ENCODE data around the gene EMC9. TPM values are rescaled to one million over a fixed set of nuclear protein-coding genes. Genes with fewer than 3 reads are reported as not detected.

EMC9 gene
- total RNA-seq, 4 donors from 2014 or later = 6.3 to 15.3 (median 10.0) TPM

DNA sequence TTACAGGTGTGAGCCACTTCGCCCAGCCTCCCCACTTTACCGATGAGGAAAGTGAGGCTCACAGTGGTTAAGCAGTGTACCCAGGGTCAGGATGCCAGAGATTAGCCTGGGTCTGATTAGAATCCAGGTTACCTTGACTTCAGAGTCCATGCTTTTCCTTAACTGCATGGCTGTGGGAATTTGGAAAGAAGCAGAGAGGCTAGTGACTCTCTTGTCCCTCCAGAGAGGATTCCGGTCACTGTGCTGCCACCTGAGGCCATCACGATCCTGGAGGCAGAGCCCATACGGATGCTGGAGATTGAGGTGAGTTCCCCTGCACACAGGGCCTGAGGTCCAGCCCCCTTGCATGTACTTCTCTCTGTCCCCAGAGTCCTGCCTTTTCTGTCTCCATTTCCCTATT is 35.2 kb upstream of the EMC9 start:
- TF ChIP-seq, protein P1, sequence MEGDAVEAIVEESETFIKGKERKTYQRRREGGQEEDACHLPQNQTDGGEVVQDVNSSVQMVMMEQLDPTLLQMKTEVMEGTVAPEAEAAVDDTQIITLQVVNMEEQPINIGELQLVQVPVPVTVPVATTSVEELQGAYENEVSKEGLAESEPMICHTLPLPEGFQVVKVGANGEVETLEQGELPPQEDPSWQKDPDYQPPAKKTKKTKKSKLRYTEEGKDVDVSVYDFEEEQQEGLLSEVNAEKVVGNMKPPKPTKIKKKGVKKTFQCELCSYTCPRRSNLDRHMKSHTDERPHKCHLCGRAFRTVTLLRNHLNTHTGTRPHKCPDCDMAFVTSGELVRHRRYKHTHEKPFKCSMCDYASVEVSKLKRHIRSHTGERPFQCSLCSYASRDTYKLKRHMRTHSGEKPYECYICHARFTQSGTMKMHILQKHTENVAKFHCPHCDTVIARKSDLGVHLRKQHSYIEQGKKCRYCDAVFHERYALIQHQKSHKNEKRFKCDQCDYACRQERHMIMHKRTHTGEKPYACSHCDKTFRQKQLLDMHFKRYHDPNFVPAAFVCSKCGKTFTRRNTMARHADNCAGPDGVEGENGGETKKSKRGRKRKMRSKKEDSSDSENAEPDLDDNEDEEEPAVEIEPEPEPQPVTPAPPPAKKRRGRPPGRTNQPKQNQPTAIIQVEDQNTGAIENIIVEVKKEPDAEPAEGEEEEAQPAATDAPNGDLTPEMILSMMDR (IDR thresholded peaks at IDR 0.05) = no peak
- no peak for DNase-seq (ENCODE audit: low spot score)
- ATAC-seq (ENCODE audit: low FRiP score) = no peak

DNA sequence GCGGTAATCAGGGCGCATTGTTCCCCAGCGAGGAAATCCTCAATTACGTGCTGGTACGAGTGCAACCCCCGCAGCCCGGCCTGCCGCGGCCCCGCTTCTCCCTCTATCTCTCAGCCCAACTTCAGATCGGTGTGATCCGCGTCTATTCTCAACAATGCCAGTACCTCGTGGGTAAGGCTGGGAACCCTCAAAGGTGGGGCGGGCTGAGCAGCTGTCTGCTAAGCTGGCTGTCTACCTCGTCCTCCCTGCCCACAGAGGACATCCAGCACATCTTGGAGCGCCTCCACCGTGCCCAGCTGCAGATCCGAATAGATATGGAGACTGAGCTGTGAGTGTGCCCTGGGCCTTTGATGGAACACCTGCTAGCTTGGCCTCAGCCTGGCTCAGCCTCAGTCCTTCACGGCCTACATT is 31.5 kb upstream of the EMC9 start:
- DNase-seq (ENCODE audit: low spot score) (no peak), ATAC-seq (ENCODE audit: low FRiP score) (no peak)
- TF ChIP-seq, protein P1 (IDR thresholded peaks at IDR 0.05) = no peak

DNA sequence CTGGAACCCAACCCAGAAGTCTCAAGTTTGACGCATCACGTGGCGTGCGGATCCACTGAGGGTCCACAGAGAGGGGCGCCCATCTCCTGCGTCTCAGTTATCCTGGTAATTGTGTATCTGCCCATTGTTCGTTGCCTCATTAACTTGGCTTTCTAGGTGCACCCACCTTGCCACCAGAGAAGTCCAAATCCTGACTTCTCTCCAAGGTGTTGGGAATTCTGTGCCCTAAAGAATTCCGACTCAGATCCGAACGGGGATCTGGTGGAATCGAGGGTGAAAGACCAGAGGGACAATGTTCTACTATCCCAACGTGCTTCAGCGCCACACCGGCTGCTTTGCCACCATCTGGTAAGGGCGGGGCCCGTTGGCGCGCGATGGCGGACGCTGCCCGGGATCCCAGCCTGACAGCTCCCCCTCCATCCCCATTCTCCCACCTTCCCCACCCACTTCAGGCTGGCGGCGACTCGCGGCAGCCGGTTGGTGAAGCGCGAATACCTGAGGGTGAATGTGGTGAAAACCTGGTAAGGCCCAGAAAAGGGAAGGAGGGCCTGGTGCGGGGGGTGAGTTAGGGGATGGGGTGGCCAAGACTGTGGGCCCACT is 31.0 kb upstream of the EMC9 start:
- DNase-seq (ENCODE audit: low spot score) (no peak), ATAC-seq (ENCODE audit: low FRiP score) (peak; percentile 2)
- TF ChIP-seq, protein P1 (IDR thresholded peaks at IDR 0.05) = no peak

DNA sequence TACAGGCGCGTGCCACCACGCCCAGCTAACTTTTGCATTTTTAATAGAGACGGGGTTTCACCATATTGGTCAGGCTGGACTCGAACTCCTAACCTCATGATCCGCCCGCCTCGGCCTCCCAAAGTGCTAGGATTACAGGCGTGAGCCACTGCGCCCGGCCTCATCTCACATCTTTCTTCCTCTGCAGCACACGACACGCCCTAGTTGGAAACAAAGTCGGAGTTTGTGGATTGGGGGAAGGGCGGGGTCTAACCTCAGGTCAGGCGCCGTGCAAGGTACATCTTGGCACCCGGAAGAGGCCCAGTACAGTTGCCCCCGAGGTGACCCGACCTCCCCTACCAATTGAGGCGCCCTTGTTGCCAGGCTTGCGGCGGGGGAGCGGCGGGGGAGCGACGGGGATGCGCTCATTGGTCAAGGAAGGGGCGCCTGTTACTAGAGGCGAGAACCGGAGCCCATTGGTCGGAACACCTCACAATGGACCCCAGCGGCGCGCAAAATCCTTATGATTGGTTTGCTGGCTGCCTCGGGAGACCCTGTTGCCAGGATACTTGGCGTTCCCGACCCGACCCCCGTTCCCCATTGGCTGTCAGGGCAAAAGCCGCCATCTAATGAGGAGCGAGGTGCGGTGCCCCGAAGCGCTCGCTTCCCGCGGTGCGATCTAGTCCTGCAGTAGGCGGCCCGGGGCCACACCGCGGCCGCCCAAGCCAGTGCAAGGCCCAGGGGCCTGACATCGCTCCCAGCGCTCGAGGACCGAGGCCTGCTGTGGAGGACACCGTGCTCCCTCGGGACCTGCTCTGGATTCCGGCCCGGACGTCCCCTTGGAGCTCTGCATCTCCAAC is 30.2 kb upstream of the EMC9 start, which contains the start of gene REC8:
Gene REC8 (plus strand): TSS at position 659 of the 839 bp plus-strand sequence. CDS start 473 bp downstream, outside the sequence.
- DNase-seq (ENCODE audit: low spot score) (peak; percentile 46), ATAC-seq (ENCODE audit: low FRiP score) (peak; percentile 92)
- TF ChIP-seq, protein P1 (IDR thresholded peaks at IDR 0.05) = no peak

DNA sequence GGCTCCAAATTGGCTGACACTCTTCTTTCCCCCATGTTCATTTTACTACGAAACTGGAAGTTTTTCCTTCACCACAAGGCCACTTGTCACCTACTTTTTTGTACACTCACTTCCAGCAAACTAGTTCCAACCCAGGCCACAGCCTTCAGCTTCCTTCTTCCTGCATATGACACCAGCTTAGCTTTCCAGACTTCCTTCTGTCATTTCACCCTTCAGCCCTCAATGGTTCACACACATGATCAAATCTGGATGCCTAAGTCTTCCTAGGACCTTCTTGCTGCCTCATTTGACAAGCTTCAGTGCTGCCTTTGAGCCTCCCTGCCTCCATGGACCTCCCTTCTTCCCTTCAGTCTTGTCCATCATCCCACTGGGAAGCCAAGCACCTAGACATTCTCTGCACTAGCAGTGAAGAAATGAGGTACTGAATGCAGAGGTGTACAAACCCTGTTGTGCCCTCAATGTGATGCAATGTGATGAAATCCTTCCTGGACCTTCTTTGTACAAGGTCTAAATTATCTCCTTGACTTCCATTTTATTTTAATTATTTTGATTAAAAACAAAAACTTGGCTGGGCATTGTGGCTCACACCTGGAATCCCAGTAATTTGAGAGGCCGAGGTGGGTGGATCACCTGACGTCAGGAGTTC is 26.2 kb upstream of the EMC9 start:
- DNase-seq (ENCODE audit: low spot score) (no peak), ATAC-seq (ENCODE audit: low FRiP score) (no peak)
- TF ChIP-seq, protein P1 (IDR thresholded peaks at IDR 0.05) = no peak

DNA sequence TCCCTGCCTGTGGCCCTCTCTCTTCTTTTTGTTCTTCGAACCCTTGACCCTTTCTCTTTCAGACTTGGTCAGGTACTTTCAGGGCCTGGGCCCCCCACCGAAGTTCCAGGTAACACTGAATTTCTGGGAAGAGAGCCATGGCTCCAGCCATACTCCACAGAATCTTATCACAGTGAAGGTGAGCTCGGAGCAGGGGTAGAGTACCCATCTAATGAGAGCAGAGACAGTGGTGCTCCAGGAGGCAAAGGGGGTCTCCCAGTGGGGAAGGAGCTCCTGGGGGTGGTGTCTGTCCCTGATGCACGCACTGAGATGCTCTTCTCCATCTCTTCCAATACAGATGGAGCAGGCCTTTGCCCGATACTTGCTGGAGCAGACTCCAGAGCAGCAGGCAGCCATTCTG is 24.4 kb upstream of the EMC9 start:
- TF ChIP-seq, protein P1 (IDR thresholded peaks at IDR 0.05) = no peak
- DNase-seq (ENCODE audit: low spot score) (no peak), ATAC-seq (ENCODE audit: low FRiP score) (no peak)
